ENCODE measurements around the gene MRGPRF.

GRCh38 chr11:69004411-69005182 lies 8.4 kb downstream of the MRGPRF start:
- no peak for TF ChIP-seq REST (IDR thresholded peaks at IDR 0.05; ENCODE audit: borderline replicate concordance)
- no peak for TF ChIP-seq CTCF (IDR thresholded peaks at IDR 0.05; ENCODE audit: poor library complexity, severe bottlenecking)
- no peak for TF ChIP-seq RAD21 (conservative IDR thresholded peaks at IDR 0.05)

Measured in neural cell (in vitro differentiated cells).